AG10803 (cell line): ENCODE data around the gene HILPDA.
A peak's percentile ranks its signal among the peaks of the same experiment; 100 is the strongest.
"Not testable (repeated sequence)": the region's sequence is repeated elsewhere in the genome, so short reads cannot be mapped to it uniquely, and the experiment has no call there.

ENCODE experiments used
- DNase-seq: peaks from one replicate; pipeline ENCODE4 v3.0.0; 2010; ENCODE audit warnings: low read depth
- H3K4me3 ChIP-seq: 2 replicates; pipeline ENCODE4 v1.5.1; 2011; ENCODE audit warnings: mild to moderate bottlenecking, low read length, control low read depth
- CTCF ChIP-seq: conservative IDR thresholded peaks from 2 replicates; pipeline ENCODE4 v1.5.1; 2011; ENCODE audit warnings: mild to moderate bottlenecking, low read length, control low read depth, inconsistent platforms

HILPDA gene

GRCh38 chr7:128453836-128454804 lies 1.6 kb upstream of the HILPDA start:
- DNase-seq, result peak; percentile 85
- peak overlapping the region; percentile 98 for H3K4me3 ChIP-seq
- no peak for TF ChIP-seq CTCF

- H3K4me3 ChIP-seq, result peak overlapping the region; percentile 98
- DNase-seq, result peak; percentile 74
- TF ChIP-seq CTCF, result no peak; the same call in 1 of the 2 replicates
Measured at GRCh38 chr7:128454808-128455542, 703 bp upstream of the HILPDA start.

DNA sequence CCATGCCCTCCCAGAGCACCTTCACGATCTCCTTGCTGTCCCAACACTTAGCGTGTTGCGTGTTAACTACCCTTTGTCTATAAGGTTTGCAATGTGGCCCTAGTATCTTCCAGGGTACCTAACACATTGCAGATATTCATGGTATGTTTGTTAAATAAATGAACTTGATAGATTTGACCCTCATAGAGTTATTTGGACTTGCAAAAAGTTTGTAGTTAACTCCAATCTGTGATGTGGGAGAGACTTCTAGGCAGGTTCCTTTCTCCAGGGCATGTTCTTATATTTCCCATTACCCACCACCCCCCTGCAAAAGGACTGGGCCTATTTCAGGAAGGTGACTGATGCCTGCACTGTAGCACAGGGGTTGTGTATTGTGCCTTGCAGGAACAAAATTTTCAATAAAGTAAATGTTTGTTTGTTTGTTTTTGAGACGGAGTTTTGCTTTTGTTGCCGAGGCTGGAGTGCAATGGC lies 612 bp downstream of the HILPDA start:
- DNase-seq, result no peak
- peak overlapping the region; percentile 98 for H3K4me3 ChIP-seq
- TF ChIP-seq CTCF, result no peak

GRCh38 chr7:128457385-128457784 lies 1.7 kb downstream of the HILPDA start:
- H3K4me3 ChIP-seq, DNase-seq: not testable (repeated sequence)

GRCh38 chr7:128458956-128459355 lies 3.3 kb downstream of the HILPDA start:
- no peak for DNase-seq
- no peak overlapping the region for H3K4me3 ChIP-seq
- TF ChIP-seq CTCF, result no peak

DNA sequence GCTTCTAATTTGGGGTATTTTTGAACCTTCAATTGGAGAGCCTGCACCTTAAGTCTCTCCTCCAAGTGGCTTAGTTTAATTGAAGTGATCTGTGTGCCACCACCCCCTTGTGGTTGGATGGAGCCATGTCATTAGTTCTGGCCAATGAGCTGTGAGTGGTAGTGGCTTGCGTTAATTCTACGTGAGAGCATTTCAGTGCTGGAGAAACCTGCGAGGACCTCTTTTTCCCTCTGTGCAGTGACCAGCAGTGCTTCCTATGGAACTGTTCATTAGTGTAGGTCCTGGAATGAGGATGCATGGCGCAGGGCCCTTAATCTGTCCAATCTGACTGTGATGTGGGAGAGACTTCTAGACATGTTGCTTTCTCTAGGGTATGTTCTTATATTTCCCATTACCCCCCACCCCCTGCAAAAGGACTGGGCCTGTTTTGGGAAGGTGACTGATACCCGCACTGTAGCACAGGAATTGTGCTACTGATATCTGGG lies 3.8 kb downstream of the HILPDA start:
- DNase-seq, result peak; percentile 67
- peak; percentile 83 for TF ChIP-seq CTCF
- no peak overlapping the region for H3K4me3 ChIP-seq

DNA sequence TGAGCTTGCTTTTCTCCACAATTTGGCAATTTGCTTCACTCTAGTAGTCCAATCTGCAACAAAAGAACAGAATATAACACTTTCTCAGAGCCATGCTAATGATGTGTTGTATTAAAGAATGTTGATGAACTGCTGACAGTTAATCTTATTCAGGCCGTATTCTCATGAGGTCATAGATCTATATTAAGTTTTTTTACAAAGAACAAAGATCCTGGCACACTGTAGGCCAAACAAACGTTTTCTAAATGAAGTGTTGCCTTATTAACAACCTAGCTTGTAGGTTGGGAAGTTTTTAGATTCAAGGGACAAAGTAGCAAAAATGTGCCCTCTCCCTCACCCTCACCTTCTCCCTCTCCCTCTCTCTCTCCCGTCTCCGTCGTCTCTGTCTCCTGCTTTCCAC lies 6.8 kb downstream of the HILPDA start:
- H3K4me3 ChIP-seq, result no peak overlapping the region
- no peak for TF ChIP-seq CTCF
- DNase-seq, result no peak

DNA sequence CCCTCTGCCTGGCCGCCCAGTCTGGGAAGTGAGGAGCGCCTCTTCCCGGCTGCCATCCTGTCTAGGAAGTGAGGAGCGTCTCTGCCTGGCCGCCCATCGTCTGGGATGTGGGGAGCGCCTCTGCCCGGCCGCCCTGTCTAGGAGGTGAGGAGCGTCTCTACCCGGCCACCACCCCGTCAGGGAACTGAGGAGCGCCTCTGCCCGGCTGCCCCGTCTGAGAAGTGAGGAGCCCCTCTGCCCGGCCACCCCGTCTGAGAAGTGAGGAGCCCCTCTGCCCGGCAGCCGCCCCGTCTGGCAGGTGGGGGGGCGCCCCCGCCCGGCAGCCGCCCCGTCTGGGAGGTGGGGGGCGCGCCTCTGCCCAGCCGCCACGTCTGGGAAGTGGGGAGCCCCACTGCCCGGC lies 7.7 kb downstream of the HILPDA start:
- H3K4me3 ChIP-seq, DNase-seq: not testable (repeated sequence)

GRCh38 chr7:128463933-128464332 lies 8.3 kb downstream of the HILPDA start:
- not testable (repeated sequence) for DNase-seq

DNA sequence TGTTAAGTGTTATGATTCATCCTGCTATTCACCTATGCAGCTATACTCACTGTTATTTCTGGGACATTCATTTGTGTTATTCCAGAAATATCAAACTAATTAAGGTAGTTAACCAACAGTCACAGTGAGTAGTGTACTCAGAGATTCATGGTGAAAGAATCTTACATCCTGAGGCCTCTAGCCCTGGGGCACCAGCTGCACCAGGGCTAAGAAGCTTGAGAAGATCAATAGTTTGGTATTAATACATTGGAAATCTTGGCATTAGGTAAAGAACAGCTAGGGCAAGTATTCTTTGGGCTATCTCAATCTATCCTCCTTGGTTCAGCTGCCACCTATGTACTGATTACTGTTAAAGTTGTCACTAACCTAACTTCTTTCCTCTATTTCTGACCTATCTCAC lies 11.2 kb downstream of the HILPDA start:
- DNase-seq, H3K4me3 ChIP-seq: not testable (repeated sequence)

More at GRCh38 chr7:128463933-128464332, 8.3 kb downstream of the HILPDA start:
- H3K4me3 ChIP-seq, result not testable (repeated sequence)
